Activated CD8-positive, alpha-beta memory T cell treated with anti-CD3 and anti-CD28 coated beads for 1 hour (primary cell): ENCODE measurements around the gene C12orf54.
"Not testable (repeated sequence)": the region's sequence is repeated elsewhere in the genome, so short reads cannot be mapped to it uniquely, and the experiment has no call there.

Experiments used
- DNase-seq, 2 donors: peaks; one replicate each; pipeline ENCODE4 v3.0.0-alpha.2; 2020; ENCODE audit warnings: low read depth in 1 of 2; ENCODE audit errors: extremely low read depth in 1 of 2

Gene C12orf54

DNA sequence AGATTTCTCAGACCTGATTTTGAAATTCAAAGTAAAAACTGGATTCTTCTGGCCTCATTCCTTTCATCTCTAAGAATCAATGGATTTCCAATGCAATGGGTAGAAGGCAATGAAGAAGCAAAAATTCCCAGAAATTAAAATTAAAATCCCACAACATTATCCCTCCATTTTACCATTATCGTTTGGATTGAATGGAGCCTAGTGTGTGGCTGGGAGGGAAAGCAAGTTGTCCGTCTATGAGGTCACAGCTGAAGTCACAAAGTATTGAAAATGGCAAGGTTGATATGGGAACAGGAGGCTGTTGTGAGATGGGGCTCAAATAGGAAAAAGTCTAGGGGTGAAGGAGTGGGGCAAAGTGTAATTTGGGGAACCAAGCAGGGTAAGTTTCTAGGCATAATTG is at the start of gene C12orf54:
Gene C12orf54, plus strand, starts transcription at position 301 of the 400 bp plus-strand sequence. CDS start 799 bp downstream, outside the sequence.
- no peak for DNase-seq

DNA sequence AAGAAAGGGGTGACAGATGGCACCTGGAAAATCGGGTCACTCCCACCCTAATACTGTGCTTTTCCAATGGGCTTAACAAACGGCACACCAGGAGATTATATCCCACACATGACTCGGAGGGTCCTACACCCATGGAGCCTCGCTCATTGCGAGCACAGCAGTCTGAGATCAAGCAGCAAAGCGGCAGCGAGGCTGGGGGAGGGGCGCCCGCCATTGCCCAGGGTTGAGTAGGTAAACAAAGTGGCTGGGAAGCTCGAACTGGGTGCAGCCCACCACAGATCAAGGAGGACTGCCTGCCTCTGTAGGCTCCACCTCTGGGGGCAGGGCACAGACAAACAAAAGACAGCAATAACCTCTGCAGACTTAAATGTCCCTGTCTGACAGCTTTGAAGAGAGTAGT is 48.3 kb upstream of the C12orf54 start:
- not testable (repeated sequence) for DNase-seq

GRCh38 chr12:48441069-48441468 is 41.2 kb upstream of the C12orf54 start:
- no peak for DNase-seq

- DNase-seq, result no peak
These were observed 40.0 kb upstream of the C12orf54 start for GRCh38 chr12:48442179-48442847.

DNA sequence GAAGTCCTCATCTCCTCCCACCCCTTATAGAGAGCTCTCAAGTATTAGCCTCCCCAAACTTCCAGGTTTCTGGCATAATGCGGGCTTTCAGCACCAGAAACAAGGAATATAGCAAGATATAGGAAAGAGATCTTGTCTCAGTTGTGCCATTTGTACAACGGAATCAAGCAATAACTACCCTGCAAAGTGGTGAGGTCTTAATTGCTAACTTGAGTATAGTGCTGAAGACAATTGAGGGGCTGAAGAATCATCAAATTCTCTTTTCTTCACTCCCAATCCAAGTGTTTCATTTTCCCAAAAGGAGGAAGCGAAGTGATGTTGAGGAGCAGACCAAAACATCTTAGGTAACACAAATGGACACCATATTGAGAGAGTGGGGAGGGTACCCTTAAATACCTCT is 36.8 kb upstream of the C12orf54 start:
- DNase-seq, result no peak

DNA sequence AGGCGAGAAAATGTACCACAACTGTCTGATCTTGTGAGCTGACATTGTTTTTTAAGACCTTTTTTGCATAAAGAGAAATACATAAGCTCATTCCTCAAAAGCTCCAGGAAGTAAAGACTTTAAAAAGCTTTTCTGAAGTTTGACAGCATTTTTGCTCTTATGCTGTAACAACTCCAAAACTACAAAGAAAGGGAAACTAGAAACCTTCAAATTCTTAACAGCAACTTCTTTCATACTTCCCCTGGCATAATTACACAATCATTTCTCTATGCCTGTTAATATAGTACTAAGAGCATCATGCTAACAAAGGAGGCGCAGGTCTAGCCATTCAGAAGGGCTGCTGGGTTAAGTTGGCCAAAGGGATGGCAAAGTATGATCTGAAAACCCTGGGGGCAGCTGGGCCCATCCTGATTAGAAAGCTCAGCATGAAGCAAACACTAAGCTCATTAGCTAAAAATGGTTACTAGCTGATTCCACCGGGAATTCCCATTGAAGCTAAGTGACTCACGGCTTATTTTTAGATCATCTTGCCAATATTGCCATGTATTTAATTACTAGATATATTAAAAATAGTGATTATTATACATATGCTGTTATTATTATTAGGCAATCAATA is 36.0 kb upstream of the C12orf54 start:
- no peak for DNase-seq

DNA sequence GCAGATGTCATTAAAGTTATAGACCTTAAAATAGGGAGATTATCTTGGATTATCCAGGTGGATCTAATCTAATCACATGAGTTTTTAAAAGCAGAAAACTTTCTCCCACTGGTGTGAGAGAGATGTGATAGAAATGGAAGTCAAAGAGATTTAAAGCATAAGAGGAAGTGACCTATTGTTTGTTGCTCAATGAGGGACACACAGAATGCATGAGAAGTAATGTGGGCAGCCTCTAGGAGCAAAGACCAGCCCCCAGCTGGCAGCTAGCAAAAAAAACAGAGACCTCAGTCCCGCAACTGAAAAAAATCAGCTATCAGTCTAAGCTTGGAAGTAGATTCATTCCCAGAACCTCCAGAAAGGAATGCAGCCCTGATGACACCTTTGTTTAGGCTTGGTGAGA is 34.5 kb upstream of the C12orf54 start:
- DNase-seq, result no peak

GRCh38 chr12:48451372-48451771 is 30.9 kb upstream of the C12orf54 start:
- DNase-seq, result no peak

DNA sequence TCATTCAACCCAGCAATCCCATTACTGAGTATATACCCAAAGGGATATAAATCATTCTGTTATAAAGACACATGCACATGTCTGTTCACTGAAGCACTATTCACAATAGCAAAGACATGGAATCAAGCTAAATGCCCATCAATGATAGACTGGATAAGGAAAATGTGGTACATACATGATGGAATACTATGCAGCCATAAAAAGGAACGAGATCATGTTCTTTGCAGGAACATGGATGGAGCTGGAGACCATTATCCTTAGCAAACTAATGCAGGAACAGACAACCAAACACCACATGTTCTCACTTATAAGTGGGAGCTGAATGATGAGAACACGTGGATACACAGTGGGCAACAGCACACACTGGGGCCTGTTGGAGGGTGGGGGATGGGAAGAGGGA is 29.3 kb upstream of the C12orf54 start:
- not testable (repeated sequence) for DNase-seq

DNA sequence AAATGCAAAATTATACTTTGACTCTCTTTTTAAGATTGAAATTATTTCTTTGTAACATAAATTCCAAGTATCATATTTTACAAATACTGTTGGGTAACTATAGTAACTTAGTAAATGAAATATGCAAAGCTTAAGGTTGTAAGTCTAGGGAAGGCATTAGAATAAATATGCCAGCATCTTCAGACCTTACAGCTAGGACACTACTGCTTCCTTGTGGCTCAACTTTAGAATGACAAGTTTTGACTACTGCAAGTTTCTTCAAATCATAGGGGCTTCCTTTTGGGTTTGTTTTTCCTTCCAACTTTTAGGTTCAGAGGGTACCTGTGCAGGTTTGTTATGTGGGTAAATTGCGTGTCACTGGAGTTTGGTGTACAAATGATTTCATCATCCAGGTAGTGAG is 27.6 kb upstream of the C12orf54 start:
- DNase-seq, result no peak

- no peak for DNase-seq
These were observed 27.2 kb upstream of the C12orf54 start for GRCh38 chr12:48455116-48455515.

DNA sequence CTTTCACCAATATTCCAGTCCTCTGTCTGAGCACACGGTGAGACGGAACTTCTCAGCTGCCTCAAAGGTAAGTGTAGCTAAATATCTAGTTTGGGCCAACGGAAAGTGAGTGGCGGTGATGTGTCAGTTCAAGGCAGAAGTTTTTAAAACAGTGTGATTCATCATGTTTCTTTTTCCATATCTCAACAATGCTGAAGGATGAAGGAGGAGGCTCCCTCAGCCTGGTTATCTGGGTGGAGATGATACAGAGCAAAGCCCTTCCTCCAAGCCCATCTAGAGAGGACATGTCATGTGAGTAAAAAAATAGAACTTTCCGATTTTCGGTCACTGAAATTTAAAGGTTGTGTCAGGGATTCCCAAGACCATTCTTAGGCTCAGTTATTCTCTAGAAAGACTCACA is 23.0 kb upstream of the C12orf54 start:
- DNase-seq, result no peak

- DNase-seq, result not testable (repeated sequence)
These were observed 13.3 kb upstream of the C12orf54 start for GRCh38 chr12:48469027-48469426.

GRCh38 chr12:48472259-48472658 is 10.0 kb upstream of the C12orf54 start, which contains the start of gene ANP32D:
Gene ANP32D, plus strand, starts transcription at chr12:48472559. Its CDS starts 106 bp downstream, at chr12:48472665.
- DNase-seq, result no peak

DNA sequence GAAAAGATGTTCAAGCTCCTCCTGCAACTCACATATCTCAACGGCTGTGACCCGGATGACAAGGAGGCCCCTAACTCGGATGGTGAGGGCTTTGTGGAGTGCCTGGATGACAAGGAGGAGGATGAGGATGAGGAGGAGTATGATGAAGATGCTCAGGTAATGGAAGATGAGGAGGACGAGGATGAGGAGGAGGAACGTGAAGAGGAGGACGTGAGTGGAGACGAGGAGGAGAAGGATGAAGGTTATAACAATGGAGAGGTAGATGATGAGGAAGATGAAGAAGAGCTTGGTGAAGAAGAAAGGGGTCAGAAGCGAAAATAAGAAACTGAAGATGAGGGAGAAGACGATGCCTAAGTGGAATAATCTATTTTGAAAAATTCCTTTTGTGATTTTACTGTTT is 9.2 kb upstream of the C12orf54 start:
- no peak for DNase-seq

DNA sequence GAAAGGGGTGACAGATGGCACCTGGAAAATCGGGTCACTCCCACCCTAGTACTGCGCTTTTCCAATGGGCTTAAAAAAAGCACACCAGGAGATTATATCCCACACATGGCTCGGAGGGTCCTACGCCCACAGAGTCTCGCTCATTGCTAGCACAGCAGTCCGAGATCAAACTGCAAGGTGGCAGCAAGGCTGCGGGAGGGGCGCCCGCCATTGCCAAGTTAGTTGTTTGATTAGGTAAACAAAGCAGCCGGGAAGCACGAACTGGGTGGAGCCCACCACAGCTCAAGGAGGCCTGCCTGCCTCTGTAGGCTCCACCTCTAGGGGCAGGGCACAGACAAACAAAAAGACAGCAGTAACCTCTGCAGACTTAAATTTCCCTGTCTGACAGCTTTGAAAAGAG is 7.8 kb upstream of the C12orf54 start:
- DNase-seq, result not testable (repeated sequence)

DNA sequence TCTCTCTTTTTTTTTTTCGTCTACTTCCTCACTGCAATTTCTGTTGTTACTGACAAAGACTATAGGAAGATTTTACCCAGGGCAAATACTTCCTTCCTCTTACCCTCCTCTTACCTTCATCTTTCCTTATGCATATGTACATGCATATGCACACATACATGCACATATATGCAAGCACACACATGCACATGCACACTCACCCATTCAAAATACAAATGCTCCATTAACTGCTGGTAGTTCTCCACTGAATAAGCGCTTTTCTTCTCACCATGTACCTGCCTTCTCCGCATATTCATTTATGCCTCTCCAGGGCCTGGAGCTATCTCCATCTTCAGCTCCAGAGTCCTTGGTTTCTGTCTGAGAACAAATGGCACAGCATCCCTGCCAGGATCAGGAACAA is 632 bp downstream of the C12orf54 start:
- no peak for DNase-seq

GRCh38 chr12:48486261-48486660 is 4.0 kb downstream of the C12orf54 start:
- DNase-seq, result no peak

DNA sequence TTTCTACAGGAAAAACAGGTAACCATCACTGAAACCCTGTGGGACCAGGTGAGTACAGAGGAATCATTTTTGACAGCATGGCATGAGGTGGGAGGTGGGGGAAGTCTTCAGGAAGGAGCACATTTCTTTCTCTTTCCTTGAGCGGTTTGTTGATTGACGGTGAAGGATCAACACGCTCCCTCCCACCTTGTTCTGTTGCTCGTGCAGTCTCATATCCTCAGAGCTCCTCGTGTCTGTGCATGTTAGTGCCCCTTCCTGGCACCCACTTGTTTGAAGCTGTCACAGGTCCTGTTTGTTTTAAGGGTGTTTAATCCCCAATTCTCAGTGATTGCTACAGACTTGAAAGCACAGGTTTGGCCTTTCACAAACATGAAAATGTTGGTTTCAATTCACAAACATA is 4.4 kb downstream of the C12orf54 start:
- DNase-seq, result no peak

DNA sequence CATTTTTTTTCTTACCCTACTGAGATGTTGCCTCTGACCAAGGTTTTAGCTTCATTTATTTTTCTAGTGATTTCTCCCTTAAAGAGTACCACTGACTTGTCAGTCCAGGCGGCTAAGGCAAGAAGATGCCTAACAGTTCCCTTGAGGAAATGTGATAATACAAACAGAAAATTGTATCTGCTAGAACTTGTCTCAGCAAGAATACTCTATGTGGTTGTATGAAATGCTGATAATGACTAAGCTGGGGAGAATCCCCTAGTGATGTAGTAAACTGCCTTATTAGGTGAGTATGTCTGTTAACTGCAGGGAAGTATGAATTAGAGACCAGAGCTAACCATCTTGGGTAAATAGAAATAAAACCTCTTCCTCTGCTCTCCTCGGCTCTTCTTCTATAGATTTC is 6.7 kb downstream of the C12orf54 start:
- DNase-seq, result no peak

GRCh38 chr12:48489456-48489855 is 7.2 kb downstream of the C12orf54 start:
- not testable (repeated sequence) for DNase-seq

- not testable (repeated sequence) for DNase-seq
These were observed 18.0 kb downstream of the C12orf54 start for GRCh38 chr12:48500281-48500680.

GRCh38 chr12:48506836-48507235 is 24.5 kb downstream of the C12orf54 start:
- DNase-seq, result not testable (repeated sequence)
